GM18858 (cell line): Measurements from ENCODE around the gene DCUN1D2.
"Not testable (repeated sequence)": the region's sequence is repeated elsewhere in the genome, so short reads cannot be mapped to it uniquely, and the experiment has no call there.

Experiments used
- ATAC-seq: cut with Tn5 transposase; IDR thresholded peaks from one replicate; pipeline ENCODE4 v1.9.1; 2021; ENCODE audit not compliant: unreplicated experiment

The DCUN1D2 gene

DNA sequence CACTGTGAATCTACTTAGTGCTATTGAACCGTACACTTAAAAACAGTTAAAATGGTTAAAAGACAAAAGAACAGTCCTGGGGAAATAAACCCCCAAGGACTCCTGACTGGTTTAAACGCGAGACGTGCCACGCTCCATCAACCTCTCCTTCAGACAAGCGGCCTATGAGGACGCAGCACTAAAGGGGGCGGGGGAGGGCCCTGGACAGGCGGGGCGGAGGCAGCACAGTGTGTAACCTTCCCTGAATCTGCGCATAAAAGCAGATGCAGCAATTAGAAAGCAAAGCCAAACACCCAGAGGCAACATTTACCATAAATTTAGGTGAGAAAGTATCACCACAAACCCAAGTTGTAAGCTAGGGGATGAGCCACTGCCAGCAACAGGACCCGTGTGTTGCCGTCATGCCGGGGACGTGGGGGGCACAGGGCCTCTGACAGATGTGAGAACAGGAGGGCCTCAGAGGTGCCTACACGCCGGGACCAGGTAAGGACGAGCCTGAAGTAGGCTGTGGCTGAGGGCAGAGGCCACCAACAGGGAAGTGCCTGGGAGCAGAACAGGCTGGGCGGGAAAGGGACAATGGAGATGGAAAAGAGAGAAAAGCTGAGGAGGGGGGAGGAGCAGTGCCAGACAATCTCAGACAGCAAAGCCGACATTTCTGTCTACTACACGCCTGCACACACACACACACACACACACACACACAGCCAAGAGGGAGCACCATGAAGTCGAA lies 21.9 kb downstream of the DCUN1D2 start:
- ATAC-seq = no peak

DNA sequence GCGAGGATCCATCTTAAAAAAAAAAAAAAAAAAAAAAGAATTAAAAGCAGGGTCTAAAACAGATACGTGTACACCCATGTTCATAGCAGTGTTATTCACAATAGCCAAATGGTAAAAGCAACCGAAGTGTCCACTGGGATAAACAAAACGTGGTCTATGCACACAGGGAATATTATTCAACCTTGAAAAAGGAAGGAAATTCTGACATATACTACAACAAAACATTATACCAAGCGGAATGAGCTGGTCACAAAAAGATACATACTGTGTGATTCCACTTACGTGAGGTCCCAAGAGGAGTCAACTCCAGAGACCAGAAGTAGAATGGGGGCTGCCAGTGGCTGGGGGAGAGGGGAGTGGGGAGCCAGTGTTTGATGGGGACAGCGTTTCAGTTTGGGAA lies 22.5 kb downstream of the DCUN1D2 start:
- no peak for ATAC-seq

DNA sequence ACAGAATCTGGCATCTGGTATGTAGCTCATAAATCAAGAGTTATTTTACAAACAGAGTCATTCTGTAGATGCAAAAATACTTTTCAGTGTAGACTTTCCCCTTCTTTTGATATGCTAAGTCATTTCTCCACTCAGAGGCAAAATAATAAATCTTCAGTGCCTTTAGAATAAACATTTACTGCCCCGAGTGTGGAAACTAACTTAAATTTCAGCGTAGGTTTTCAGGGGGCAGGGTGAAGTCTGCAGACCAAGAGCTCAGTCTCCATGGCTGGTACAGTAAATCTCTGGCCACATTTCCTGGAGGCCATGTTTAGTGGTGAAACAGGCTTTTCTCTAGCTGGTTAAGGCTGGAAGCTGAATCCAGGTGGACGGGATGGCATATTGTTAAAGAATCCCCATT lies 24.1 kb downstream of the DCUN1D2 start:
- ATAC-seq = no peak

DNA sequence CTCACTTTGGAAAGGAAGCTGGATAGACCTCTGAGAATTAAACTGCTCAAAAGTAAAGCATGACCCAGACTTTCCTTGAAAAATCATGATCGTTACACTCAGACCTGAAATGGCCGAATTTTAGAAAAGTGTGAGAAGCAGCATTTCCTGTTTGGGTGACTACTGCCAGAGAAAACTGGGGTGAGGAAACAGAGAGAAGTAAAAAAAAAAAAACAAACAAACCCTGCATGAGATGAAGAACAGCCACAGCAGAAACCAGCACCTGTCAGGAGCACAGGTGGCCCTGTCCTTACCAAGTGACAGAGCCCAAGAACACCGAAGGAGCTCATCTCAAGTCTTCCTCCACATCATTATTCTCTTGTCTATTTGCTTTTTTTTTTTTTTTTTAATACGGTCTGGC lies 25.2 kb downstream of the DCUN1D2 start:
- ATAC-seq = no peak

DNA sequence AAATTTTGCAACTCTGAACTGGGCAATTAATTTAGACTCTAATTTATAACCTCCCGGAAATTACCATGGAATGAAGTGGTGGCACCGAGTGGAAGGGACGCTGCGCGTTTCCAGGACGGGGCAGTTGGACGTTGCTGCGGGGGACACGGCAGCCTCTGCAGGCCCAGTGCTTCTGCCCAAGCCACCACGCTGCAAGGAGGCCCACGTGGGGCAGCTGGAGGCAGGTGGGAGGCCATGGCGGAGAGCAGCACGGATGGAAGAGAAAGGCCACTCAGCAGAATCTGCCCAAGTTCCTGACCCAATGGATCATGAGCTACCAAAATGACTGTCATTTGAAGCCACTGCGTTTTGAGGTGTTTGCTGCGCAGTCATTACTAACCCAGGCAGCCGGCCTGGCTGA lies 26.0 kb downstream of the DCUN1D2 start:
- ATAC-seq = no peak

DNA sequence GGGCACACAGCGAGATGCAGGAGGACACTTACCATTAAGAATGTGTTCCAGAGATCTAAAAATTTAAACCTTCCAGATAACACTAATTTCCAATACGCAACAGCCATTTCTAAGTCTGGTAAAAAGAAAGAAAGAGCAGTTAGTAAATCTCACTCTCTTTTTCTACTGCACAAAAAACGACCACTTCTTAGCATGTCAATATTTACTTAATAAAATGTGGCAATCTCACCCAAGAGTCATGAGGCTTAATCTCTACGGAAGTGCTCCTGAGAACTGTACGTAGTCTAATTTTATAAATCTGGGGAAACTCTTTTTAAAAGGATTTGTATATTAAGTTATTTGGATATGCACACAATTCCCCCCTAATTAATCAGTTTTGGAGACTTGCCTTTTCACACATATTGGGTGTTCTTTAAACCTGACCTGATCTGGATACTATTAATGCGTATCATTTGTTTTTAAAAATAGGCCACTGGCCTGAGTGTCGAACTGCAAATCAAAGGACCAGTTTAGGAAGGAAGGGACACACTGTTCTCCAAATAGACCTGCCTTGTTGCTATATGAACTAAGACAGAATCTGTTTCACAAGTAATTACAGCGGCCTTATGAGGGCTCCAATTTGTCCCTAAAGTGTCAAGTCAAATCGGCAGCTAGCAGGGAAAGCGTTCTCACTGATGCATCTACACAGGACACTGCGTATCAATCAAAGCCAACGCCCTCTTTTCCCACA lies 29.3 kb downstream of the DCUN1D2 start:
- ATAC-seq = no peak

DNA sequence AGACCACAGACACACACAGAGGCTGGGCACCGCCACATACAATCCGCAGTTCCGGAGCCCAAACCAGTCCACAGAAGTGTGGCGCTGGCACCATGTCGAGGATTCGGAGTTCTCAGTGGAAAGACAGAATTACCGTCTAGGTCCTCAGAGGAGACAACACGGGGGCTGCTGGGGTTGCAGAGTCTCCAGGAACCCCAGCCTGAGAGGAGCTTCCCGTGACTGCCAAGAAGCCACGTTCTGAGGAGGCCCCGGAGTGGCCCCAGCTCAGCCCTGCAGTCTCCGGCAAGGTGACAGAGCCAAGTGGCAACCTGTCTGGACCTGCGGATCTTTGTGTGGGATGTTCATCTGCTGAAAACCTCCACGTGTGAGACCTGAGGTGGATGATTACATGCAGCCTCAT lies 29.9 kb downstream of the DCUN1D2 start:
- ATAC-seq = no peak

DNA sequence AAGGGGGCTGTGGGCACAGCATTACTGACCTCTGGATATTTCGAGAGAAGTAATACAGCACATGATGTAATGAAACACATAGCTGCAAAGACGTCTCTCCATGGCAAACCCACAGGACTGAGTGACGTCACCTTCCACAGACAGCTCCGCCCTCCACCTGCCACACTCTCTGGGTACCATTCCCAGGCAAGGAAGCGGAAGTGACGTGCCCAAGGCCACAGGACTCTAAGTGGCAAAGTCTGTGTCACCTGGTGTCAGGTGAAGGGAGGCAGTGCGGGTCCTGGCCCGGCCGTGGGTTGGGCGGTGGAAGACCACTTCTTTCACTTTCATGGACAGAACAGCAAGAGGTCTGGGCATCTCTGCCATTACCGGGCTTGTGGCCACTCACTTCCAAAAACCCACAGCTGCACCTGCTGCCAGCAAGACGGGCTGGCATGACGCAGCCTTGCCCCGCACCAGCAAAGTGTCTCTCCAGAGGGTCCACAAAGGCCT lies 30.4 kb downstream of the DCUN1D2 start:
- ATAC-seq = no peak

DNA sequence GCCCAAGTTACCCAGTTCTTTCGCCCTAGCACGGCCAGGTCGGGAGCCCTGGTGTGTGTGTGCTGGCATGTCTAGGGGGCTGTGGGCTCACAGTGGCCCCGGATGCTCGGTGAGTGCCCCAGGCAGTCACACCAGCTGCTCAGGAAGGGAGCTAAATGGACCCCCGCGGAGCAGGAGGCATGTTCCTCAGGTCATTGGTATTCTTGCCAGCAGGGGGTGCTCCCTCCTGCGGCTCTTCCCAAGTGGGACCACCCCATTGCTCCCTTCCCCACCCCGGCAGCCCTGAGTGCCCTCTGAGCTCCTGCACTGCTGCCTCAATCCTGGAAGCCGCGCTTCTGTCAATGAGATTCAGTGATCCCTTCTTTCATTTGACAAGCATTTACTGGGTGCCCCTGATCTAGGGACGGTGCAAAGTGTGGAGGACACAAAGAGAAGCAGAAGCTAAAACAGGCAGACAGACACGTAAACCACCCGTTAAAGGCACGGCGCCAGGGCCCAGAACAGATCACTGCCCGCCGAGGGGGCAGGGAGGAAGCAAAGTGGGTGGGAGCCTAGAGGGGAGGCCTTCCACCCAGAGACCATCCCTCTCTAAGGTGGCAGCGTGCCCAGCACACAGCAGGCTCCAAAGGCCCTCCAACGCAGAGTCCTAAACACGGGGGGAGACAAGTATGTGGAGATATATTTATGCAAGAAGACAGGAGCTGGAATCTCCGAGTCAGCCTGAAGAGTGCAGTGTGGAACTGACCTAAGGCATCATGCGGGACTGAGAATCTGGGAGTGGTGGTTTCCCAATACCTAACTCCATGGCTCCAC lies 32.1 kb downstream of the DCUN1D2 start:
- no peak for ATAC-seq

DNA sequence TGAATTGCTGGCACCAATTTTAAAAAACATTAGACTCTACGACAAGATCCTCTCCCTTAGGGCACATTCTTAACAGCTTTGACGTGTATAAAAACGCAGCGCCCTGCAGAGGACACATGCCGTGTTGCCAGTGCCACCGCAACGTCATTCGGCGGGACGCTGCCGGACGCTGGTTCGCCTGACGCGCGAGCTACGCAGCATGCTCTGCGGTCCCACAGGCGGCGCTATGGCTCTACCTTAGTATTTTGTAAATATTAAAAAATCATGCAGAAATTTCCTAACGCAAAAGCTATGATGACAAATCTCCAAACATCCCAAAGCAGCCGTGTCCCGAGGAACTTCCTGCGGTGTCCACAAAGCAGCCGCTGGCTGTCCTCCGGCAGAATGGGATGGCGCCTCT lies 33.0 kb downstream of the DCUN1D2 start:
- ATAC-seq = no peak

DNA sequence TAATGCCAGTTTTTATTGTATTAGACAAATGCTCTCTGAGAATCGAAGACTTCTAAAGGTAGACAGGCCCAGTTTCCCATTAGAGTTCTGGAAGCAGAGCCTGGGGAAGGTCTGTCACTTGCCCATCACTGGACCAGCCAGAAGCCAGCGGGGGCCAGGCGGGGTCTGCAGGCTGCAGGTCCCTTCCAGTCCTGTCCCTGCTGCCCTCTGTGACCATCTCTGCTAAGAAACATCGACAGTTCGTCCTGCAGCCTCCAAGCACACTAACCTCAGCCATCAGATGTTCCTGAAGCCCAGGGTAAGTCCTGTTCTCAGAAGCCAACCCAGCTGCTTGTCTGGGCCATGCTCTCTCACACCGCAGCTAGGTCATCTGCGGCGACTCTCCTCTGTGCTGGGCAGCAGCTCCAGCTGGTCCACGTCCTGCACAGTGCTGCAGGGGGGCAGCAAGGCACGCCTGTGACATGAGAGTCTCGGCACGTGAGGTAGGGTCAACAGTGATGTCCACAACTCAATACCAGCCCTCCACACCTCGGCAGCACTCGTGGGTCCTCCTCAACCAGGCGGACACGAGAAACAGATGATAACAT lies 34.3 kb downstream of the DCUN1D2 start:
- no peak for ATAC-seq

DNA sequence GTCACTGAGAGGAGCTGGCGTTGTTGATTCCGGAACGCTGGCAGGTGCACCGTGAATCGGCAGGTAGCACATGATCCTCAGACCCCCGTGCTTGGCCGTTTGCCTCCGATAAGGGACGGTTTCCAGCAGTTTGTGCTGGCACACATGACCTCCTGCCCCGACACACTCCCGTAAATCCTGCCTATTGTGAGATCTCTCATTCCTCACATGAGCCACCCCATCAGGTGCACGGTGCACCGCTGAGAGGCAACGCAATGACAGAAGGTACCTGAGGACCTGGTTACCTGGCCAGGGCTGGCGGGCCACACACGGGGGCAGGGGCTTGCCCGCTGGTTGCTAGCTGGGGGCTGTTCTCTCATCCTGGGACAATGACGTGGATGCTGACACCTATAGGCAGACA lies 35.1 kb downstream of the DCUN1D2 start:
- ATAC-seq = no peak

DNA sequence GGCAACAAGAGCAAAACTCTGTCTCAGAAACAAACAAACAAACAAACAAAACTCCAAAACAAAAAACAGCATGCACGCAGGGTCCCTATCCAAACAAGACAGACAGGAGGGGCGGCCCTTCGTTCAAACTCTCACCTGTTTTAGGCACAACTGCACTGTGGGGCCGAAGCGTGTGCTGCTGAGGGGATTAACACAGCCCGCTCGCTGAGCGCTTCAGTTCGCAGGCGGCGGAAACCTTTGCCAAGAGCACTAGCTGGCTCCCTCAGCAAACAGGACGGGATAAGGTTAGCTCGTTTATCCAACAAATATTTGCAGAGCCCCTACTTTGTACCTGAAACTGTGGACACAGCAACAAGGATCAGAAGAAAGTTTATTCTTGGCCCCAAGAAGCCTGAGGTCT lies 35.6 kb downstream of the DCUN1D2 start:
- ATAC-seq = no peak

DNA sequence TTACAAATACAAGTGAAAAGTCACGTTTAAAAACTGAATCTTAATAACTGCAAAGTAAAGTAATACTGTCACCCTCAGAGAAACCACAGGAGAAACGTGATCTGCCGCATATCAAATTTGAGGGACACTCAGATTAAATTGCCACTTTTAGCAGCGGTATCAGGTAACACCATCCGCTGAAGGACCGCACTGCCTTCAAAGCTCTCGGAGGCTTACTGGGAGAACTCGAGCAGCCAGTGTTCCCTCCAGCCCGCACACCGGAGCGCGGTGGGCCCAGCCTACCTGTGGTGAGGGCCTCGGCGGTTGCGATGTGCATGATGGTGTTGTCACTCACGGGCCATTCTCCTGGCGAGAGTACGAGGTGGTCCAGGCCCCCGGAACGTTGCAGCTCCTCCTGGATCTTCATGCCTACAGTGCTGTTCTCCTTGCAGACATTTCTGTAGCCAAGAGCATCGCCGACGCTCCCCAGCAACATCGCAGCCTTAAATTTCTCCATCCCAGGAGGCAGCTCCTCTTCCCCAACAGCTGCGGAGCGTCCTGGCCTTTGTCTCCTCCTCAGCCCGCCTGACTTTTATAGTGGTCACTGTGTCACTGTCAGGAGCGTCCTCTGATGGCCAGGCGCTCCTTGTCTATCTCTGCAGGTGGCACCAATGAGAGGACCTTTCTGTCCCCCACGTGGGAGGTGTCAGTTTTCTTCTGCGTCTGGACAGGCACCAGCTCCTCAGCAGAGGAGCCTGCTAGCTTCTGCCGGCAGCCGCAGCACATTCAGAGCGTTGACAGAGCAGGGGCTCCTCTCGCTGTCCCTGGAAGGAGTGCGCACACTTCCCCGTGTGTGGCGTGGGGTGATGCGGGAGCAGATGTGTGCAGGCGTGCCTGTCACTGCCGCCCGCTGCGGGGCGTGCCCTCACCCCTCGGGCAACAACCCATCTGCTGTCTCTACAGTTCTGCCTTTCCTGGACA lies 37.3 kb downstream of the DCUN1D2 start, which contains the start of gene ADPRHL1:
Gene ADPRHL1 (minus strand): TSS at position 547 of the 960 bp plus-strand sequence. CDS start 51 bp downstream, at position 496.
- ATAC-seq = no peak

DNA sequence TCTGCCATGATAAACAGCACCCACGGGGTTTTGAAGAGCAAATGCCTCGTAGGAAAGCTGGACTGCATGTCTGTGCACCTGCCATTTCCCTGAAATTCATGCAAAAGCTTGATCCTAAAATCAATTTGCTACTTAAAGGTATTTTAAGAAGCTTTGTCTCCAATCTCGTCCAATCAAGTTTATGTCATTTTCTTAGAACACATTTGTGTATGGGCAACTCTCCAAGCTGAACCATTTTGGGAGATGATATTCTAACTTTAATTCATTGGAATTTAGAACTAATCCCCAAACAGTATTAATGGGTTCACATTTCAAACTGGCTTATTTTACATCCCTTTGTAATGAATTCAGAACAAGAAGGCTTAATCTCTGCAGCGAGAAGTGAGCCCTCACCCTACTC lies 38.0 kb downstream of the DCUN1D2 start:
- no peak for ATAC-seq

DNA sequence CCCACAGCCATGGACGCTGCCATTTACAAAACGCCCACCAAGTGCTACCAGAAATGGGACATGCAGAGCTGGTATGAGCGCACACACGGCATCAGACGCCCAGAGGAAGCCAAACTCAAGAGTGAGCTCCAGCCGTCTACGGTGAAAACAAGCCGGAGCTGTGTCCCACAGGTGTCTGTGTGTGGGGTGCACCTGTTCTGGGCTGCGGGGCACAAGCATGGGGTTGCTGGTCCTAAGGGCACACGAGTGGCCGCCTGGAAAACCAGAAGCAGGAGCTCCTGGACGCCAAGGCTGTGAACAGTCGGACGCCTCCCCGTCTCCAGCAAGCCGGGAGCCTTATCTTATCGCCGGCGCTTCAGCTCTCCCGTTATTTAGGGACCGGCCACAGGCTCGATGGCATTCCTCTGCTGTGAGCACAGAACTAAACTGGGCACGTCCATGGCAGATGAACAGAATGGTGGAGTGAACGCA lies 38.5 kb downstream of the DCUN1D2 start:
- ATAC-seq = no peak

DNA sequence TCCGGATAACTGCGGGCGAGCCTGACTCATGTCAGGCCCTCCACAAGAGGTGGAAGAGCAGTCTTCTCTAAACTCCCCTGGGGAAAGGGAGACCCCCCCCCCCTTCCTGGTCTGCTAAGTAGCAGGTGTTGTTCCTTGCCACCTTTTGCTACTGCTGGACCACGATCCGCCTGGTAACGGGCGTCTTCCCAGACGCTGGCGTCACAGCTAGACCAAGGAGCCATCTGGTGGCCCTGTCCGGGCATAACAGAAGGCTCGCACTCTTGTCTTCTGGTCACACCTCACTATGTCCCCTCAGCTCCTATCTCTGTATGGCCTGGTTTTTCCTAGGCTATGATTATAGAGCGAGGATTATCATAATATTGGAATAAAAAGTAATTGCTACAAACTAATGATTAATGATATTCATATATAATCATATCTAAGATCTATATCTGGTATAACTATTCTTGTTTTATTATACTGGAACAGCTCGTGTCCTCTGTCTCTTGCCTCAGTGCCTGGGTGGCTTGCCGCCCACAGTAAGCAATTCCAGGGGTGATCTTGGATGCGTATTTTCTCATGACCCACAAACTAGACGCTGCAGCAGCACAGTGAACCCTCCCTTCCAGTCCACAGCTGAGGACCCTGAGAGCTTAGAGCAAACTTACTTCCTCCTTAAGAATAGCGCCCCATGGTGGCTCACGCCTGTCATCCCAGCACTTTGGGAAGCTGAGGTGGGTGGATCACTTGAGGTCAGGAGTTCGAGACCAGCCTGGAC lies 39.5 kb downstream of the DCUN1D2 start:
- ATAC-seq = not testable (repeated sequence)

DNA sequence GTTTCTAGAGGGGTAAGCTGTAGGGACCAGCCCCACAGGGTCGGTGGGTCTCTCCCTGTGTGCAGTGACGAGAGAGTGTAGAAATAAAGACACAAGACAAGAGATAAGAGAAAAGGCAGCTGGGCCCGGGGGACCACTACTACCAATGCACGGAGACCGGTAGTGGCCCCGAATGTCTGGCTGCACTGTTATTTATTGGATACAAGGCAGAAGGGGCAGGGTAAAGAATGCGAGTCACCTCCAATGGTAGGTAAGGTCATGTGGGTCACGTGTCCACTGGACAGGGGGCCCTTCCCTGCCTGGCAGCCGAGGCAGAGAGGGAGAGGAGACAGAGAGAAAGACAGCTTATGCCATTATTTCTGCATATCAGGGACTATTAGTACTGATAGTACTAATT lies 40.2 kb downstream of the DCUN1D2 start:
- ATAC-seq = not testable (repeated sequence)

DNA sequence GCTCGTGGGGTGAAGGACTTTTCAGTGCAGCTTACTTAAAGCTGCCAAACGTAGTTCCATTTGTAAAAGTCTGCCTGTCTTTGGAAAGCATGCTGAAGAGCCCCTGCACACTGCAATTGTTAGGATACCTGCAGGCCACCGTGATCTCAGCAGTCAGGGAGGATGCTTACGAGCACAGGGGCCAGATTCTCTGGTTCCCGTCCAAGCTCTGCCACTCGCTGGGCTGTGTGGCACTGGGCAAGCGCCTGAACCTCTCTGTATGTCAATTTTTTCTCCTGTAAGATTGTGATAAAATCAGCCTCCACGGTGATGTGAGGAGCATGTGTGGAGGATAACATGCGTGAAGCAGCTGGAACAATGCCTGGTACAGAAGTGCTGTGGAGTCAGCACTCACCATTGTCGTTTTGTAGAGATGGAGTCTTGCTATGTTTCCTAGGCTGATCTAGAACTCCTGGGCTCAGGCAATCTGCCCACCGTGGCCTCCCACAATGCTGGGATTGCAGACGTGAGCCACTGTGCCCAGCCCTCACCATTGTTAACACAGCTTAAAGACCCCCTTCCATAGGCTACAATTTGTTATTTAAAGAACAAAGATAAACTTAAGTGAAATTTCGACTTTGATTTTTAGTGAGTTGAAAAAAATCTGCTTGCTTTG lies 40.7 kb downstream of the DCUN1D2 start:
- no peak for ATAC-seq
